Suppressor macrophage treated with lipopolysaccharide for 1 hour (primary cell): ENCODE data around the gene C10orf90.

ENCODE experiments used
- DNase-seq, 3 donors: peaks; one replicate each; pipeline ENCODE4 v3.0.0-alpha.2; 2020 to 2022

C10orf90 gene

GRCh38 chr10:126674741-126675515 lies 4.4 kb upstream of the C10orf90 start:
- no peak for DNase-seq

DNA sequence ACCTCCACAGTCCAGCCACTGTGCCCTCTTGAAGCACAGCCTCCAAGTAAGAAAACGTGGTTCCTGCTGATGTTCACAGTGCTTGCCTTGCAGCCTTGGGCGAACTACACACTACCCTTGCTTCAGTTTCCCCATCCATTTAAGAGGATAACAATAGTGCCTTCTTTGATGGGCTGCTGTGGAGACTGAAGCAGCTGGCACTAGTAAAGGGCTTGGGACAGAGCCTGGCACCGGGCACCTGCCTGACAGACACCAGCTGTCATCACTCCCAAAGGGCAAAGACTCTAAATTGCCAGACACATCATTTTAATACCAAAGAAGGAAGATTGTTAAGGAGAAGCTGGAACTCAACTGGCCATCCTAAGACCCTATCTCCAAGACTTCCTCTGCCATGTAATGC lies 3.1 kb upstream of the C10orf90 start:
- DNase-seq: no peak

- DNase-seq: no peak
Measured at GRCh38 chr10:126671402-126671975, 996 bp upstream of the C10orf90 start.

DNA sequence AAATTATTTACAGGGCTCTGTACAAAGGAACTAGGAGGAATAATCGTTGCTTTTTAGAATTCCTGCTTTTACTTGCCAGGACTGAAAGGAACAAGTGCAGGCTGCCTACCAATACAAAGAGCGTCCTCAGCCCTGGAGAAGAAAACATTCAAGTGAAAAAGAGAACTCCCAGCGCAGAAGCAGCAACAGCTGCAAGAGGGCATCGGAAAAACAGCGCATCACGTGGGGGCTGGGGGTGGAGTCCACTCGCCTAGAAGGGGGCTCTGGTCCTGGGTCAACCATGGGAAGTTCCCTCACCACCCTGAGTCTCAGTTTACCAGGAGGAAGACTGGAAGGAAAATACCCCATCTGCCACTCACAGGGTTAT lies 385 bp upstream of the C10orf90 start:
- no peak for DNase-seq

- DNase-seq: no peak
Measured at GRCh38 chr10:126669168-126669567, 1.3 kb downstream of the C10orf90 start.

DNA sequence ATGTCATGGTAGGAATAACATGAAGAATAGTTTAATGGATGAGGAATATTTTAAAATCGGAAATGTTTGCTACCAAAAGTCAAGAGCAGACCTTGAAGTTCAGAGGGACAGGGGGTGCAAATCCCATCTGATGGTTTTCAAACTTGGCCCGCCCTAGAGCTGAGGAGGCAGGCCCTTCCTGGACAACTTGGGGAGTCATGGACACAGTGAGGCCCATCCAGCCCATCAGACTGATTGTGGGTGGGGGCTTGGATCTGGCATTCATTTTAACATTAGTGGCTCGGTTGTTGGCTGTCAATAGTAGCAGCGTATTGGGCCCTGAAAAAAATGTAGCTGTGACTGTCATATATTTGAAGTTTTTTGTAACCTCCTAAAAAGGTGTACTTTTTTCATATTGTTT lies 2.0 kb downstream of the C10orf90 start:
- DNase-seq: no peak

- DNase-seq: no peak
Measured at GRCh38 chr10:126667568-126667967, 2.9 kb downstream of the C10orf90 start.

- DNase-seq: no peak
Measured at GRCh38 chr10:126665207-126665606, 5.3 kb downstream of the C10orf90 start.

GRCh38 chr10:126663880-126664279 lies 6.6 kb downstream of the C10orf90 start:
- no peak for DNase-seq

- peak; percentile 24 to 39 (median 36) for DNase-seq
Measured at GRCh38 chr10:126663328-126663727, 7.2 kb downstream of the C10orf90 start.

GRCh38 chr10:126661841-126662515 lies 8.5 kb downstream of the C10orf90 start:
- no peak for DNase-seq

GRCh38 chr10:126661356-126661755 lies 9.1 kb downstream of the C10orf90 start:
- no peak for DNase-seq

DNA sequence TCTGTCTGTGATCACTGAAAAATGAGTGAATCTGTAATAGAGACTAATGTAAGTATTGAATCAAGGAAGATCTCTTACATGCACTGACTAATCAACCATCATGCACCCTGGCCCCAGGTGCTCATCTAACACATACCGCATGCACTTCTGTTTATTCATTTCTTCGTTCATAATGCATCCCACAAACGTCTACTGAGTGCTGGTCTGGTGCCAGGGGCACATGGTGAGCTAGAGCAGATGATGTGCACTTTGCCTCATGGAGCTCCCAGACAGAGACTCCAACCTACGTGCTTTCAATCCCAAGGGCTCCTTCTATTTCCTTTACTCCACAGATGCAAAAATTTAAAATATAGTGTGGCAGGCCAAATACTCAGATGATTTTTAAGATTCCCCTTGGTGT lies 10.7 kb downstream of the C10orf90 start:
- DNase-seq: no peak

DNA sequence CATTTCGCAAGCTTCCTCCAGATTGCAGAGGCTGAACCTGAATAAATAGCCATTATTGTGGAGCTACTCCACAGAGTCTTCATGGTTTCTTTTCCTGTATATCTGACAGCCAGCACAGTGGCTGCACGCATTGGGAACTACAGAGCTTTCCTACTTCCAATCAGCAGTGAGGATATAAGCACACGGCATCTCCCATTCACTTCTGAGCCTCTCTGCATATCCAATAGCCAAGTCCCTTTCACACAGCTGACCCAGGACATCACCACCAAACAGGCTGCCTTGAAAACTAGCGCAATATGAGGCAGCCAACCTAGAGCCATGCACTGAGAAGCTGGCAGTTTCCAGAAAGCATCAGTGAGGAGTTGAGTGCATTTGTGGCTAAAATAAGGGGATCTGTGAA lies 11.6 kb downstream of the C10orf90 start:
- DNase-seq: no peak

GRCh38 chr10:126654579-126654978 lies 15.9 kb downstream of the C10orf90 start:
- DNase-seq: no peak

DNA sequence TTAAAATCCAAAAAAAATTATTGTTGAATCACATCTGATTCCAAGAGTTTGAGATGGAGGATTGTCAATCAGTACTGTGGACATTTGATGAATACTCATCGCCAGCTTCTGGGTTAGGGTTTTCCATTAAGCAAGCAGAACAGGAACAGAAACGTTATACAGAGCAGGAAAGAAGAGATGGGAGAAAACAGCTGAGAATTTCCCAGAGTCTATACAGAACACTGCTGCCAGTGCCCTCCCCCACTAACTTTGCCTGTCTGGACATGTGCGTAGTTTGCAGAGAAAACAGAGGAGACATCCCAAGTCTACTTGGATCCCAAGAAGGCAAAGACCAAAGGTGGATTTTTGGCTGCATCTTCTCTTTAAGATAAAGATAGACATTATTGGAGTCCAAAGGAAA lies 19.0 kb downstream of the C10orf90 start:
- DNase-seq: no peak

DNA sequence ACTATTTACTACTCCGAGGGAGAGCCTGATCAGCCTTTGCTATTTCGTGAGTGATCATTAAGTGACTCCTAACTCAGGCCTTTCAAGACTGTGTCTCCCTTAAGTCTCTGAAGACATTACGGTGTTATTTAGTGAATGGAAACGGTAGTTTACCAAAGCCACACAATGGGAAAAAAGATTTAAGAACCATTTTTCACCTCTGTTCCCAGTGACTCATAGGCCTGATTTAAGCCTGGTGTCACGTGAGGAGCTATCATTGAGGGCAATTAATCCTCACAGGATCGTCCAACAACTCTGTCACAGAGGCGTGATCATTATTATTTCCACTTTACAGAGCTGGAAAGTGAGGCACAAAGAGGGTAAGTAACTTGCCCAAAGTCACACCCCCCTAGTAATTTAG lies 20.3 kb downstream of the C10orf90 start:
- DNase-seq: no peak

DNA sequence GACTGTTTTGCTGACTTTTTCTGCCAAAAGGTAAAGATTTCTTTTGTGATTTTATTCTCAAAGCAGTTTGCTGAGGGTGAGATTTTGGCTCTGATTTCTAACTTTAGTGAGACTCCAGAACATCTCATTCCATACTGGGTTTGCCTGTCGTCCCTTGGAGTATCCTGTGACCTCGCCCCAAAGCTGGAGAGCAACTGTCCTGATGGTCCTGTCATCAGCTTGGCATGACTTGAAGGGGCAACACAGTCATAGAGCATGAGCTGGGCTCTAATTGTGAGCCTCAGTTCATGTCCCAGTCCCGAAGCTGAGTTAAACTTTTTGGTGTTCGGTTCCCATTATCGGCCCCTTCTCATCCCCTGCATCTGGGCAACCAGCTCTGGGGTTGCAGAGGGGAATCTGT lies 23.4 kb downstream of the C10orf90 start:
- DNase-seq: no peak

DNA sequence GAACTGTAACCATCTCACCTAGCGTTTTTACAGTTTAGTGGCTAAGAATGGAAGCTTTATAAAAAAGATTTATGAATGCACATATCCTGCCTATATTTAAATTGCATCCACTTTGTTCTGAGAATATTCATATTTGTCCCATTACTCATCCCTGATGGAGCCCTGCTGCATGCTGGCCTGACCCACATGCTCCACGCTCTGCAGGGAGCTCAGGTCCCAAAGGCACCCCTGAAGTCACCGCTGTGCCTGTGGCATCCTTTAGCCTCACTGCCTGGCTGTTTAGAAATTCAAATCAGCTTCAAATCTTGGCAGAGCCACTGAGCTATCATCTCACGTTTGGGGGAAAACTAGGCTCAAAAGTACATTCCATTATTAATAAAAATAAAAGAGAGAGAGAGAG lies 24.4 kb downstream of the C10orf90 start:
- no peak for DNase-seq

DNA sequence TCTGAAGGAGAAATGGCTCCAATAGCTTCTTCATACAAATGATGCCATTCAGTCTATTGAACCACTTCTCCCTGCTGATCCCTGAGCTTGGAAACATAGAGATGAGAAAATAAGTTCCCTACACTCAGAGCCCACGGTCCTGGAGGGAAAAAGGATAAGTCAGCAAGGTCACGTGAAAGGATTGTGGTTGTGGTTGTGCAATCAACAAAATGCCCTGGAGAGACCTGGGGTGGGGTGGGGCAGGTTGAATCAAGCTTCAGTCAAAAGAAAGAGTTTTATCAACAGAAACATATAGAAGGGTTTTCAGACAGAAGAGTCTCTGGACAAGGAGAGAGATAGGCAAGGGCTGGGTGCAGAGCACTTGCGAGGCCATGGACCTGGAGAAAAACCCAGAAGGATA lies 30.1 kb downstream of the C10orf90 start:
- DNase-seq: no peak

DNA sequence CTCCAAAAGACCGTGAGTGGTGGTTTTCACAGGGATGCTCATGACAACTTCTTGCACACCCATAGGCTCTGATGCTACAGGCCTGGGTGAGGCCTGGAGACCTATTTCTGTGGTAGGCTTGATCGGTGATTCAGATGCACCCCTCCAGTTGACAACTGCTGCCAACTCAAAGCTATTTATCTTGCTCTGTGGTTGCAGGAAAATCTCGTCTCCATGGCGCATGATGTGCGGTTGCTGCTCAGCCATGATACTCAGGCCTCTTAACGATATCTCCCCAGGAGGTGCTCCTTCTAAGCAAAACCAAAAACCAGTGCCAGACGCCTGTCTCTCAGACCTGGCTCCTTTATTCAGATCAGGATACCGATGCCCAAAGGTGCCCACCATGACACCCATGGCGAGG lies 31.4 kb downstream of the C10orf90 start:
- no peak for DNase-seq

DNA sequence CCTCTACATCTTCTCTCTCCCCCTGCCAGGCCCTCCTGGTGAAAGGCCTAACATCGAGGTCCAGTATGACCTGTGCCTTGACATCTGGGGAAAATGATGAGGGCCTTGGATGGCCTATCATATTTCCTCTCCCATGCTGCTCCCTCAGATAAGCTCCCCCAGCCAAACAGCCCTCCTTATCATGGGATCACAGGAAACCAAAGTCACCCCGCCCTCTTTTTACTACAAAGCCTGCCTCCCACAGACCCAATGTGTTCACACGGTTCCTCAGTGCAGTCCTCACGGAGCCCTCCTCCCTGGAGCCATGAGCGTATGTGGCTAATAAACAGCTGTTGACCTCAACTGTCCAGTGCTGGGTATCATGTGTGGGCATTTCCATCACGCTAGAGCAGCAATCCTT lies 32.0 kb downstream of the C10orf90 start:
- DNase-seq: no peak

GRCh38 chr10:126637501-126637900 lies 33.0 kb downstream of the C10orf90 start:
- no peak for DNase-seq

- DNase-seq: no peak
Measured at GRCh38 chr10:126634911-126635310, 35.6 kb downstream of the C10orf90 start.
